Hematopoietic multipotent progenitor cell treated with erythropoietin and hydrocortisone succinate and interleukin-3 and kit ligand, for 6 days (in vitro differentiated cells): ENCODE results near the gene DIPK1A.

Experiments
- DNase-seq: peaks from one replicate; pipeline ENCODE4 v3.0.0-alpha.2; 2015

Gene DIPK1A

GRCh38 chr1:92949937-92950817 lies 11.1 kb downstream of the DIPK1A start:
- no peak for DNase-seq

GRCh38 chr1:92948071-92948470 lies 13.2 kb downstream of the DIPK1A start:
- no peak for DNase-seq

GRCh38 chr1:92945748-92946270 lies 15.5 kb downstream of the DIPK1A start:
- no peak for DNase-seq

GRCh38 chr1:92944901-92945747 lies 16.1 kb downstream of the DIPK1A start:
- no peak for DNase-seq

GRCh38 chr1:92943502-92943847 lies 17.8 kb downstream of the DIPK1A start:
- DNase-seq = no peak

GRCh38 chr1:92940541-92940940 lies 20.7 kb downstream of the DIPK1A start:
- no peak for DNase-seq

- no peak for DNase-seq
Observed at GRCh38 chr1:92937731-92938130, 23.5 kb downstream of the DIPK1A start.

- no peak for DNase-seq
Observed at GRCh38 chr1:92936865-92937264, 24.4 kb downstream of the DIPK1A start.

- no peak for DNase-seq
Observed at GRCh38 chr1:92934395-92935378, 26.6 kb downstream of the DIPK1A start.

GRCh38 chr1:92933459-92933858 lies 27.8 kb downstream of the DIPK1A start:
- no peak for DNase-seq

GRCh38 chr1:92931691-92932090 lies 29.6 kb downstream of the DIPK1A start:
- no peak for DNase-seq

GRCh38 chr1:92929461-92929860 lies 31.8 kb downstream of the DIPK1A start:
- DNase-seq = no peak

GRCh38 chr1:92927870-92928269 lies 33.4 kb downstream of the DIPK1A start:
- DNase-seq = peak; percentile 13

GRCh38 chr1:92926873-92927272 lies 34.4 kb downstream of the DIPK1A start:
- no peak for DNase-seq

- no peak for DNase-seq
Observed at GRCh38 chr1:92924501-92924900, 36.8 kb downstream of the DIPK1A start.

GRCh38 chr1:92923664-92924063 lies 37.6 kb downstream of the DIPK1A start:
- DNase-seq = no peak

GRCh38 chr1:92922356-92923035 lies 38.8 kb downstream of the DIPK1A start:
- DNase-seq = no peak

- DNase-seq = no peak
Observed at GRCh38 chr1:92921031-92922023, 39.9 kb downstream of the DIPK1A start.

- DNase-seq = no peak
Observed at GRCh38 chr1:92916899-92917298, 44.4 kb downstream of the DIPK1A start.

GRCh38 chr1:92915547-92915946 lies 45.7 kb downstream of the DIPK1A start:
- no peak for DNase-seq
